ENCODE data around the gene PROX1.
"Not testable (repeated sequence)": the region's sequence is repeated elsewhere in the genome, so short reads cannot be mapped to it uniquely, and the experiment has no call there.

Gene PROX1

DNA sequence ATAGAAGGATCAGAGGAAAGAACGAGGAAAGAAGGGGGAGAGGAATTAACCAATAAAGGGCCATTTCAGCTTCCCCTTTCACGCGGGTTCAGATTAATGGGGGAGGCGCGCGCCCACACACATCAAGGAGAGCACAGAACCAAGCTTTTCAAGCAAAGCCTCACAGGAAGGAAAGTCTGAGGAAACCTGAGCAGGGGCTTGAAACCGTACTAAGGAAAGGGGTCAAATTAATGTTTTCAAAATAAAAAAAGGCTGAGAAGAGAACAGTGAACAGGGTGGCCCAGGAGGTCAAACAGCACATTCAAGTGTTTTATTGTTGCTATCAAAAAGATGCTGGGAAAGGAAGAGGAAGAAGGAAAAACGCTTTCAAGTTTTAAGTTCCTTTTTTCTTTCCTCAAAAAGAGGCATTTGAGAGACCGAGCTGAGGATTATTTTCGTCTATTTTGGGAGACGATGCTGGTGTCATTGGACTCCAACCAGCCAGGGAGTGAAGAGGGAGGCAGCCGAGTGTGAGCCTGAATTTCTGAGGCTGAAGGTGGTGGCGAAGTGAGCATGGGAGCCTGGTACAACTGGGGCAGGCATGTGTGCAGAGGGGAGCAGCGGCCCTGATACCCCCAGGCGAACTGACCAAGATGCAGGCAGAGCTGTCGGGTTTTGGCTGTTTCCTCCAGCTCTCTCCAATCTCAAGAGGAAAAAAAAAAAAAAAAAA, 88.4 kb downstream of the PROX1 start:
- DNase-seq, result no peak

DNA sequence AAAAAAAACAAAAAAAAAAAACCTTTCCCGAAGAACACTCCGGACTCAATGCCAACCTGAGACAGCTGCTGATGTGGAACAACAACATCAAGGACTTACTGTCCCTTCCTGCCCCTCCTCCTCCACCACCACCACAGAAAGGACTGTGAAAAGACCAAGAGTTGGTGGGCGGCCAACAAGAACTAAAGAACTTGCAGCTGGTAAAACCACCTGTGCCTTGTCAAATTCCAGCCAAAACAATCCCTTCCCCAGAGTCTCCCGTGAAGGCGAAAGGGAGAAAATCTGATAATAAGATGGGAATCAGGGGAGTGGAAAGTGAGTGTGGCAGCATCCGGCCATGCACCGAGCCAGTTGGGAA, 88.9 kb downstream of the PROX1 start:
- DNase-seq, result no peak

- no peak for DNase-seq
These were observed 91.2 kb downstream of the PROX1 start for GRCh38 chr1:214078950-214079349.

- no peak for DNase-seq
These were observed 97.6 kb downstream of the PROX1 start for GRCh38 chr1:214085325-214085724.

DNA sequence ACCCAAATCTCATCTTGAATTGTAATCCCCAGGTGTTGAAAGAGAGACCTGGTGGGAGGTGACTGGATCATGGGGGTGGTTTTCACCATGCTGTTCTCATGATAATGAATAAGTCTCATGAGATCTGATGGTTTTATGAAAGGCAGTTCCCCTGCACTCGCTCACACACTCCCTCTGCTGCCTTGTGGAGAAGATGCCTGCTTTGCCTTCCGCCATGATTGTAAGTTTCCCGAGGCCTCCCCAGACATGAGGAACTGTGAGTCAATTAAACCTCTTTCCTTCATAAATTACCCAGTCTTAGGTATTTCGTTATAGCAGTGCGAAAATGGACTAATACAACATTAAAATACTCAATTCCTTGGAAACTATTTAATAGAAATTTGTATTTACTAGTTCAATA, 99.2 kb downstream of the PROX1 start:
- peak; percentile 38 for DNase-seq

DNA sequence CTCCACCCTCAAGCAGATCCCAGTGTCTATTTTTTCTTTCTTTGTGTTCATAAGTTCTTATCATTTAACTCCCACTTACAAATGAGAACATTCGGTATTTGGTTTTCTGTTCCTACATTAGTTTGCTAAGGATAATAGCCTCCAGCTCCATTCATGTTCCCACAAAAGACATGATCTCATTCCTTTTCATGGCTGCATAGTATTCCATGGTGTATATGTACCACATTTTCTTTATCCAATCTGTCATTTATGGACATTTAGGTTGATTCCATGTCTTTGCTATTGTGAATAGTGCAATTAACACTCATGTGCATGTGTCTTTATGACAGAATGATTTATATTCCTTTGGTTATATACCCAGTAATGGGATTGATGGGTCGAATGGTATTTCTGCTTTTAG, 101.2 kb downstream of the PROX1 start:
- not testable (repeated sequence) for DNase-seq

Data from NCI-H82 (cell line).